ENCODE measurements around the gene SUPV3L1.

SUPV3L1 gene

GRCh38 chr10:69220507-69220906, 40.5 kb downstream of the SUPV3L1 start:
- no peak for TF ChIP-seq CTCF (IDR thresholded peaks at IDR 0.05; ENCODE audit: insufficient read depth, low read length, missing control alignments)
- H3K4me3 ChIP-seq (ENCODE audit: low read depth, low read length): no peak overlapping the region
- ChIA-PET CTCF (interaction anchor here (0.8 to 2.0 kb wide), 8 partner anchors 9 to 188 kb away, joined by 3 to 8 read pairs (median 4); no protein-coding TSS in a partner anchor), POLR2A (no interaction called here)
- no peak for DNase-seq (ENCODE audit: low read depth, low spot score)

GRCh38 chr10:69222157-69223027, 42.4 kb downstream of the SUPV3L1 start:
- no peak for DNase-seq (ENCODE audit: low read depth, low spot score)
- POLR2A ChIA-PET: no interaction called here
- peak; percentile 53 for TF ChIP-seq CTCF (IDR thresholded peaks at IDR 0.05; ENCODE audit: insufficient read depth, low read length, missing control alignments)
- no peak overlapping the region for H3K4me3 ChIP-seq (ENCODE audit: low read depth, low read length)
- CTCF ChIA-PET: interaction anchor here (0.8 to 3.6 kb wide), 6 partner anchors 10 to 184 kb away, joined by 3 to 12 read pairs (median 5); no protein-coding TSS in a partner anchor

- POLR2A ChIA-PET: no interaction called here
- no peak for DNase-seq (ENCODE audit: low read depth, low spot score)
- no peak overlapping the region for H3K4me3 ChIP-seq (ENCODE audit: low read depth, low read length)
- CTCF ChIA-PET: interaction anchor here (0.8 to 3.6 kb wide), 6 partner anchors 10 to 183 kb away, joined by 3 to 12 read pairs (median 5); no protein-coding TSS in a partner anchor
- TF ChIP-seq CTCF (IDR thresholded peaks at IDR 0.05; ENCODE audit: insufficient read depth, low read length, missing control alignments): no peak
Observed at GRCh38 chr10:69223028-69223342, 43.0 kb downstream of the SUPV3L1 start.

GRCh38 chr10:69224862-69225657, 45.0 kb downstream of the SUPV3L1 start:
- H3K4me3 ChIP-seq (ENCODE audit: low read depth, low read length): no peak overlapping the region
- ChIA-PET POLR2A (no interaction called here), CTCF (interaction anchor here (1.1 to 3.6 kb wide), 5 partner anchors 8 to 168 kb away, joined by 4 to 12 read pairs (median 7); no protein-coding TSS in a partner anchor)
- no peak for DNase-seq (ENCODE audit: low read depth, low spot score)
- TF ChIP-seq CTCF (IDR thresholded peaks at IDR 0.05; ENCODE audit: insufficient read depth, low read length, missing control alignments): no peak

- ChIA-PET POLR2A (no interaction called here), CTCF (interaction anchor here (1.3 to 2.4 kb wide), 5 partner anchors 13 to 178 kb away, joined by 4 to 8 read pairs (median 6); no protein-coding TSS in a partner anchor)
- DNase-seq (ENCODE audit: low read depth, low spot score): no peak
- no peak overlapping the region for H3K4me3 ChIP-seq (ENCODE audit: low read depth, low read length)
- TF ChIP-seq CTCF (IDR thresholded peaks at IDR 0.05; ENCODE audit: insufficient read depth, low read length, missing control alignments): no peak
Observed at GRCh38 chr10:69225681-69226080, 45.6 kb downstream of the SUPV3L1 start.

Measured in AG04449 (cell line).